C4-2B (cell line): ENCODE measurements around the gene SLC44A5.

Experiments
- H3K27ac ChIP-seq: fragments of 450-650 bp; 2 replicates; pipeline ENCODE4 v1.5.1; 2017
- CTCF ChIP-seq: fragments of 450-650 bp; conservative IDR thresholded peaks from 2 replicates; pipeline ENCODE4 v1.5.1; 2017; ENCODE audit warnings: mild to moderate bottlenecking
- ZFX ChIP-seq: fragments of 450-650 bp; IDR thresholded peaks from 2 replicates; pipeline ENCODE4 v1.6.1; 2017

Gene SLC44A5

GRCh38 chr1:75345538-75346292 is 265.2 kb downstream of the SLC44A5 start:
- TF ChIP-seq CTCF (no peak), ZFX (no peak)
- H3K27ac ChIP-seq: no peak overlapping the region

- H3K27ac ChIP-seq: no peak overlapping the region
- no peak for TF ChIP-seq CTCF
- no peak for TF ChIP-seq ZFX
Measured at GRCh38 chr1:75342786-75343185, 268.1 kb downstream of the SLC44A5 start.

GRCh38 chr1:75341537-75341936 is 269.4 kb downstream of the SLC44A5 start:
- no peak for TF ChIP-seq CTCF
- no peak for TF ChIP-seq ZFX

GRCh38 chr1:75338616-75339483 is 272.1 kb downstream of the SLC44A5 start:
- TF ChIP-seq ZFX (no peak), CTCF (no peak)
- no peak overlapping the region for H3K27ac ChIP-seq

More at GRCh38 chr1:75341537-75341936, 269.4 kb downstream of the SLC44A5 start:
- no peak overlapping the region for H3K27ac ChIP-seq

- H3K27ac ChIP-seq: no peak overlapping the region
- TF ChIP-seq ZFX (no peak), CTCF (no peak)
Measured at GRCh38 chr1:75334876-75335389, 276.0 kb downstream of the SLC44A5 start.

GRCh38 chr1:75330624-75331023 is 280.3 kb downstream of the SLC44A5 start:
- no peak overlapping the region for H3K27ac ChIP-seq
- TF ChIP-seq ZFX: no peak
- no peak for TF ChIP-seq CTCF

GRCh38 chr1:75328691-75329090 is 282.2 kb downstream of the SLC44A5 start:
- no peak for TF ChIP-seq CTCF
- TF ChIP-seq ZFX: no peak
- H3K27ac ChIP-seq: no peak overlapping the region
